Measurements from ENCODE around the gene UBXN11. TPM values are rescaled to one million over a fixed set of nuclear protein-coding genes. Genes with fewer than 3 reads are reported as not detected.

The UBXN11 gene
- total and polyA plus RNA-seq, 9 donors = 3.6 to 37.0 (median 26.0) TPM

DNA sequence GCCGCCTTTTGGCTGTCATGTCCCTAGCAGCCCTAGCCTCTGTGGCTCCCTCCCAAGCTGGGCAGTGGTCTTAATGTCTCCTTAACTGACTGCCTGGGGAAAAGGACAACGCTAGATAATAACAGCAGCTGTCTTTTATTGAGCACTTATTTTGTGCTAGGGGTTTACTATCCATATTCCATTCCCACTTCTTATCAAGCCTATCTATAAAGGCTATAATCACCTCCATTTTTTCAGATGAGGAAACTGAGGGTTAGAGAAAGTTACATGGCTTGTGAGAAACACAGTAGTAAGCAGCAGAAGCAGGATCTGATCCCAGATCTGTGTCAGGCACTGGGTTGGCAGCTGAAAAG is 20.4 kb downstream of the UBXN11 start:
- TF ChIP-seq, protein P1, sequence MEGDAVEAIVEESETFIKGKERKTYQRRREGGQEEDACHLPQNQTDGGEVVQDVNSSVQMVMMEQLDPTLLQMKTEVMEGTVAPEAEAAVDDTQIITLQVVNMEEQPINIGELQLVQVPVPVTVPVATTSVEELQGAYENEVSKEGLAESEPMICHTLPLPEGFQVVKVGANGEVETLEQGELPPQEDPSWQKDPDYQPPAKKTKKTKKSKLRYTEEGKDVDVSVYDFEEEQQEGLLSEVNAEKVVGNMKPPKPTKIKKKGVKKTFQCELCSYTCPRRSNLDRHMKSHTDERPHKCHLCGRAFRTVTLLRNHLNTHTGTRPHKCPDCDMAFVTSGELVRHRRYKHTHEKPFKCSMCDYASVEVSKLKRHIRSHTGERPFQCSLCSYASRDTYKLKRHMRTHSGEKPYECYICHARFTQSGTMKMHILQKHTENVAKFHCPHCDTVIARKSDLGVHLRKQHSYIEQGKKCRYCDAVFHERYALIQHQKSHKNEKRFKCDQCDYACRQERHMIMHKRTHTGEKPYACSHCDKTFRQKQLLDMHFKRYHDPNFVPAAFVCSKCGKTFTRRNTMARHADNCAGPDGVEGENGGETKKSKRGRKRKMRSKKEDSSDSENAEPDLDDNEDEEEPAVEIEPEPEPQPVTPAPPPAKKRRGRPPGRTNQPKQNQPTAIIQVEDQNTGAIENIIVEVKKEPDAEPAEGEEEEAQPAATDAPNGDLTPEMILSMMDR (IDR thresholded peaks at IDR 0.05) = no peak
- no peak for TF ChIP-seq POLR2A (IDR thresholded peaks at IDR 0.05)
- TF ChIP-seq EP300 (IDR thresholded peaks at IDR 0.05) = no peak
- H3K9me3 ChIP-seq = no peaks in the 10 kb centered on the region
- H3K4me1 ChIP-seq (ENCODE audit: insufficient read depth) = no peaks in the 10 kb centered on the region
- intact Hi-C loops (cut with DNase I) = no loop called here
- 71 to 84% (median 78%) methylated on average over 2 of the region's 2 CpGs for WGBS, 3 donors
- no peak overlapping the region for H3K27ac ChIP-seq
- no peaks in the 10 kb centered on the region for H3K36me3 ChIP-seq
- DNase-seq = no peak
- no peak overlapping the region for H3K4me3 ChIP-seq
- H3K27me3 ChIP-seq = no peaks in the 10 kb centered on the region

DNA sequence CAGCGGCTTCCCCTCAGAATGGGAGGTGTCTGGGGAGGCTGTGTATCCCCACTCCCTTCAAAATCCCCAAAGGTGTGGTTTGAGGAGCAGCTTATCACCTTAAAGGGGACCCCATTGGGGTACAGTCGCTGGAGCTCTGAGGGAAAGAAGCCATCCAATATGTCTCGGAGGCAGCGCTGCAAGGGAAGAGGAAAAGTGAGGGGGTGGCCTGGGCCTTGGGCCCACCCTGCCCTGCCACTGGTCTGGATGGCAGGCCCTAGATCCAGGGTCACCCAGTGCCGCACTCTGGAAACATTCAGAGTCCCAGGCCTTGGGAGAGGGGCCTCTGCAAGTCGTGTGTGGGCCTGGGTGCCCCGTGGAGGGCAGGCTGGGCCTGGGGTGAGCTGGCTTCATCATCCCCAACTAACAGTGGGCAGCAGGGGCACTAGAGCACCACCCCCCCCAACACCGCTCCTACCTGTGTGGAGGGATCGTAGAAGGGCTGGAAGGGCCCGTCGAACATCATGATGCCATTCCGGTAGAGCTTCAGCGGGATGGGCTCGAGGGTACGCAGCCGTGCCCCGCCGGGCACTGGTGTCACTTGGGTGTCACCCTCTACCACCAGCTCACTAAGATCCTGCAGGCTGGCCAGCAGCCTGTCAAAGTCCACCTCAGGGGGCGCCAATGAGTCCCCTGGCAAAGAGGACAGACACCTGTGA is 20.9 kb downstream of the UBXN11 start:
- 78 to 82% (median 81%) methylated on average over 10 to 19 of the region's 19 CpGs for WGBS, 3 donors
- TF ChIP-seq POLR2A (IDR thresholded peaks at IDR 0.05) (no peak), EP300 (IDR thresholded peaks at IDR 0.05) (no peak)
- Histone ChIP-seq H3K9me3 (no peaks in the 10 kb centered on the region), H3K4me1 (ENCODE audit: insufficient read depth) (no peaks in the 10 kb centered on the region), H3K27ac (no peak overlapping the region), H3K27me3 (no peaks in the 10 kb centered on the region), H3K4me3 (no peak overlapping the region), H3K36me3 (no peaks in the 10 kb centered on the region)
- no peak for DNase-seq
- intact Hi-C loops (cut with DNase I) = no loop called here

DNA sequence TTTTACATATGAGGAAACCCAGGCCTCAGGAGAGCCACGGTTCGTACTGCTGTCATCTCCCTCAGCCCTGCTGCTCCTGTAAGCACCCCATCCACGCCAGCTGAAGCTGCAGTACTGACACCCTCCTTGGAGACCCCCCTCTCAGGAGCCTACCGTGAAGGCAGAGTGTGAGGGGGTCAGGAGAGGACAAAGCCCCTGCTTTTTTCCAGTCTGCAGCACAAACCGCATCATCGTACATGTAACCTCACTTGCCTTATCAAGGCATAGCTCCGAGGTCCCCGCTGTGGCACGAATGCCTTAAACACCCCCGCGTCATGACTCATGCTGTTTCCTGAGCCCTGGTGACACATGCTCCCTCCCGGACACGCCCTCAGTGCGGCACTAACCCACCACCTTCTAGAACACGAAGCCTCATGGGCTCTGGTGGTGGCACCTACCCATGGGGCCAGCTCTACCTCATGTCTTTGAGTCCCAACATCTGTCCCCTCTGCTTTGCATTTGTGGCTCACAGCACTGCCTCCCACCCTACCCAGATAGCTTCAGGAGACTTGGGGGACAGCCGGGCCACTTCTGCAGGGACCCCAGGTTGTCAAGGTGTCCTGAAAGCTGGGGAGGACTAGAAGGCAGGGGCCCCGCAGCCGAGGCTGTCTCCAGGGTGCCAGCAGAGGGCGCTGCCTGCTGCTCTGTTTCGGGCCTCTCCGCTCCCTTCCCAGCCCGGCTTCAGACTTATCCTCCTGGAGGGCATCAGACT is 21.7 kb downstream of the UBXN11 start:
- H3K27ac ChIP-seq = no peak overlapping the region
- H3K36me3 ChIP-seq = no peaks in the 10 kb centered on the region
- no peaks in the 10 kb centered on the region for H3K27me3 ChIP-seq
- H3K4me1 ChIP-seq (ENCODE audit: insufficient read depth) = no peaks in the 10 kb centered on the region
- WGBS, 3 donors = 38 to 53% (median 43%) methylated on average over 22 of the region's 22 CpGs
- TF ChIP-seq EP300 (IDR thresholded peaks at IDR 0.05) = no peak
- no peak for TF ChIP-seq POLR2A (IDR thresholded peaks at IDR 0.05)
- TF ChIP-seq, protein P1 (IDR thresholded peaks at IDR 0.05) = no peak
- intact Hi-C loops (cut with DNase I) = no loop called here
- peak in 1 of 5 donors; percentile 59 for DNase-seq
- no peaks in the 10 kb centered on the region for H3K9me3 ChIP-seq
- H3K4me3 ChIP-seq = no peak overlapping the region

DNA sequence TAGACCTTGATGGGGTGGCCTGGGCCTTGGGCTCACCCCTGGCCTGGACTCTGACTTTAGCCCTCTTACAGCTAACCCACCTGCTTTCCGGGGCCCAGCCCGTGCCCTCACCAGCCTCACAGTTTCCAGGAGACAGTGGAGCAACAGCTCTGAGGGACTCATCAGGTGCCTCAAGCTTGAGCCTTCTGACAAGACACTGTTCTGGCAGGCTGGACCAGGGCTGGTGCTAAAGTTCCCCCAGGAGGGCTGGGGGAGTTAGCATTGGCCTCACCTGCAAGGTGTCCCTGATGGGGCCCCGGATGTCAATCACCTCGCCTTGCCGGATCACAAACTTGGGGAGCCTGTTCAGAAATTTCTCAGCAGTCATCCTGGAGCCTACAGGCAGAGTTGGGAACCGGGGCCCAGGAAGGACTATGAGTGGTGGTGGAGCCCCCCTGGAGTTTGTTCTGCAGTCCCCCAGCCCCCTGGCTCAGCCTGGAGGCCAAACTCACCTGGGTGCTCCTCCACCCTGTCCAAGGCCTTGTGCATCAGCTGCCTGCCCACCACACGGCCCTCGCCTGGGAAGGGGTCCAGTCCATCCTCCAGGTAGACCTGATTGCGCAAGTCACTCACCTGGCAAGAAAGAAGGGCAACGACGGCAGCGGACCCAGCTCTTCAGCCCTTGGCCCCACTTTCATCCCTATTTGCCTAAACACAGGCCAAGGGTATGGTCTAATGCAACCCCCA is 22.4 kb downstream of the UBXN11 start:
- no peaks in the 10 kb centered on the region for H3K36me3 ChIP-seq
- WGBS, 3 donors = 87 to 92% (median 90%) methylated on average over 9 to 12 of the region's 12 CpGs
- H3K4me3 ChIP-seq = no peak overlapping the region
- H3K27me3 ChIP-seq = no peaks in the 10 kb centered on the region
- TF ChIP-seq EP300 (IDR thresholded peaks at IDR 0.05) = no peak
- peaks cover 3% of the 10 kb centered on the region for H3K4me1 ChIP-seq (ENCODE audit: insufficient read depth)
- no peak for DNase-seq
- no peaks in the 10 kb centered on the region for H3K9me3 ChIP-seq
- no peak overlapping the region for H3K27ac ChIP-seq
- intact Hi-C loops (cut with DNase I) = no loop called here

DNA sequence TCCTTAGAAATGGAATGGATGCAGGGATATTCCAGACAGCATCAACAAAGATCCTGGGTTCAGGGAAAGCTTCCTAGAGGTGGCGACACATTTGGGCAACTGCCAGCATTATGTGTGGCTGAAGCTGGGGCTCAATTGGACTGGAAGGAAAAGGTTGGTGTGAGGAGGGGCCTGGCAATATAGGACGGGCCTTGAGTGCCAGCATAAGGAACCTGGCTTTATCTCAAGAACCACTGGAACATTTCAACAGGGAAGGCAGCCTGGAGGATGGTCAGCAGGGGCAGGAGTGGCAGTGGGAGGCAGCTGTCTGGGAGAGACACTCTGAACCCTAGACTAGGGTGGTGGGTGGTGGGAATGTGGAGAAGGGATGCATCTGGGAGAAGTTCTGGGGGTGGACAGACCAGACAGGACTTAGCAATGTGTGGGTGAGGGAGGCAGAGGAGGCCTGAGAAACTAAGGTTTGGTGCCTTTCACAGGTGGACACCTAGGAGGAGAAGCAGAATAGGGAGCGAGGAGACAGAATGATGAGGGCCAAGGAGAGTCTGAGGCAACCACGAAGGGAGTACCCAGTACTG is 23.1 kb downstream of the UBXN11 start:
- H3K4me1 ChIP-seq (ENCODE audit: insufficient read depth) = peaks cover 6% of the 10 kb centered on the region
- TF ChIP-seq POLR2A (IDR thresholded peaks at IDR 0.05) (no peak), EP300 (IDR thresholded peaks at IDR 0.05) (no peak)
- TF ChIP-seq, protein P1 (IDR thresholded peaks at IDR 0.05) = no peak
- intact Hi-C loops (cut with DNase I) = no loop called here
- no peak for DNase-seq
- no peak overlapping the region for H3K27ac ChIP-seq
- WGBS, 3 donors = 73 to 78% (median 74%) methylated on average over 4 of the region's 4 CpGs
- no peaks in the 10 kb centered on the region for H3K27me3 ChIP-seq
- H3K4me3 ChIP-seq = no peak overlapping the region
- no peaks in the 10 kb centered on the region for H3K9me3 ChIP-seq
- H3K36me3 ChIP-seq = no peaks in the 10 kb centered on the region
